NOMO-1 (cell line): ENCODE results near the gene CLIC1.

Experiments
- DNase-seq, 2 experiments: peaks; one replicate each; lab custom pipeline; 2025; ENCODE audit not compliant: unreplicated experiment in 2 of 2; lab: John Stamatoyannopoulos, UW

Gene CLIC1

GRCh38 chr6:31740397-31741223 lies 4.3 kb upstream of the CLIC1 start:
- peak; percentile 69 to 74 for DNase-seq

GRCh38 chr6:31739639-31740396 lies 3.5 kb upstream of the CLIC1 start, which contains the start of gene MSH5:
Gene MSH5, plus strand, starts transcription at chr6:31740005. Its CDS starts 462 bp downstream, at chr6:31740467.
- DNase-seq = peak; percentile 99

GRCh38 chr6:31737991-31738979 lies 2.0 kb upstream of the CLIC1 start:
- DNase-seq = peak; percentile 96

- peak; percentile 81 to 85 for DNase-seq
Measured at GRCh38 chr6:31737315-31737990, 1.1 kb upstream of the CLIC1 start.

- DNase-seq = no peak
Measured at GRCh38 chr6:31736768-31737314, 511 bp upstream of the CLIC1 start.

GRCh38 chr6:31734821-31735406 lies 1.4 kb downstream of the CLIC1 start:
- DNase-seq = peak; percentile 50 to 62

GRCh38 chr6:31734247-31734820 lies 2.0 kb downstream of the CLIC1 start:
- DNase-seq = no peak

GRCh38 chr6:31733734-31734133 lies 2.6 kb downstream of the CLIC1 start:
- DNase-seq = no peak

GRCh38 chr6:31732029-31732428 lies 4.3 kb downstream of the CLIC1 start:
- DNase-seq = no peak

GRCh38 chr6:31730631-31731086 lies 5.7 kb downstream of the CLIC1 start:
- no peak for DNase-seq

- DNase-seq = peak; percentile 55 to 67
Measured at GRCh38 chr6:31729979-31730630, 6.2 kb downstream of the CLIC1 start.

- peak; percentile 77 to 85 for DNase-seq
Measured at GRCh38 chr6:31729515-31729978, 6.8 kb downstream of the CLIC1 start.

- no peak for DNase-seq
Measured at GRCh38 chr6:31728767-31729514, 7.4 kb downstream of the CLIC1 start, which contains the start of gene DDAH2. Gene DDAH2, minus strand, starts transcription at chr6:31729299. Its CDS starts 138 bp downstream, at chr6:31729161.

GRCh38 chr6:31727717-31728671 lies 8.3 kb downstream of the CLIC1 start:
- peak; percentile 65 to 94 for DNase-seq

GRCh38 chr6:31727034-31727716 lies 9.2 kb downstream of the CLIC1 start:
- no peak for DNase-seq
